ENCODE data around the gene PDIK1L. TPM values are rescaled to one million over a fixed set of nuclear protein-coding genes. Genes with fewer than 3 reads are reported as not detected.
"Not testable (repeated sequence)": the region's sequence is repeated elsewhere in the genome, so short reads cannot be mapped to it uniquely, and the experiment has no call there.

Gene PDIK1L
- total and polyA plus RNA-seq, 4 experiments from 2014 or later = 5.5 to 25.0 (median 14.4) TPM

DNA sequence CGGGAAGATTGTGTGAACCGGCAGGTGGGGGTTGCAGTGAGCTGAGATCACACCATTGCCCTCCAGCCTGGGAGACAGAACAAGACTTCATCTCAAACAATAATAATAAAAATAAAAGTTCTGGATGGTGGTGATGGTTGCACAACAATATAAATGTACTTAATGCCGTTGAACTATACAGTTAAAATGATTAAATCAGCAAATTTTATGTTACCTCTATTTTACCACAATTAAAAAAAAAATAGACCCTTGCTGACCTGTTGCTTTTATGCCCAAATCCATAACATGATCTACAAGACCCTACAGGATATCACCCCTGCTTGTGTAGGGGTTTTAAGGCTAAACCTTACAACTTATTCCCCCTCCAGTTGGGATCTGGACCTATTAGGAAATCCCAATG, 11.8 kb upstream of the PDIK1L start:
- H3K9me3 ChIP-seq (ENCODE audit: control insufficient read depth in 1 of 2, low read length in 2 of 2) = no peaks in the 10 kb centered on the region
- no peaks in the 10 kb centered on the region for H3K4me1 ChIP-seq (ENCODE audit: insufficient read depth, low read length)
- no peaks in the 10 kb centered on the region for H3K9me3 Mint-ChIP-seq
- H3K27ac ChIP-seq (ENCODE audit: low read depth, low read length) = no peak overlapping the region
- intact Hi-C loops (cut with micrococcal nuclease) = no loop called here
- POLR2A ChIA-PET (ENCODE audit: partially characterized antibody) = interaction anchor here (1.0 kb wide), 1 partner anchor 45 kb away, joined by 3 read pairs; no protein-coding TSS in a partner anchor
- H3K27ac Mint-ChIP-seq = no peak overlapping the region
- CTCF ChIA-PET (ENCODE audit: partially characterized antibody) = interaction anchor here (0.9 to 14.8 kb wide), 3 partner anchors 16 to 43 kb away, joined by 3 to 296 read pairs (median 3); no protein-coding TSS in a partner anchor
- peaks cover 0 to 2% of the 10 kb centered on the region in 2 donors for H3K27me3 Mint-ChIP-seq
- no peak overlapping the region for H3K4me3 ChIP-seq (ENCODE audit: low read length in 2 of 2)
- H3K4me1 Mint-ChIP-seq = peaks cover 0 to 1% (median under 1%) of the 10 kb centered on the region in 4 donors
- no peak for DNase-seq
- H3K4me3 Mint-ChIP-seq = no peak overlapping the region
- H3K36me3 Mint-ChIP-seq = no peaks in the 10 kb centered on the region
- no peaks in the 10 kb centered on the region for H3K27me3 ChIP-seq (ENCODE audit: insufficient read depth, low read length)
- H3K36me3 ChIP-seq (ENCODE audit: insufficient read depth, low read length) = no peaks in the 10 kb centered on the region

DNA sequence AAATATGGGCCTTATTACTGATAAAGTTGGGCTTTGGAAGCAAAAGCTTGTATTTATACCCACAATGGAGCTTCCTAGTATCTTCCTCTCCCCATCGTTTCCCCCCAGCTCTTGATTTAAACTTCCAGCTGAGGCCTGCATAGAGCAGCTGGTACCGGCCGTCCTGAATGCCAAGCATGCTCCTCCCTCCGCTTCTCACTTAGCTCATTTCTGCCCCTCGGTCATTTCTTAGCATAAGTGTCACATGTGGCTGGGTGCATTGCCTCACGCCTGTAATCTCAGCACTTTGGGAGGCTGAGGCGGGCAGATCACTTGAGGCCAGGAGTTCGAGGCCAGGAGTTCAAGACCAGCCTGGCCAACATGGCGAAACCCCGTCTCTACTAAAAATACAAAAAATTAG, 11.4 kb upstream of the PDIK1L start:
- DNase-seq; H3K9me3 Mint-ChIP-seq; H3K27me3 ChIP-seq (ENCODE audit: insufficient read depth, low read length); H3K36me3 ChIP-seq (ENCODE audit: insufficient read depth, low read length); H3K4me1 ChIP-seq (ENCODE audit: insufficient read depth, low read length); H3K27ac ChIP-seq (ENCODE audit: low read depth, low read length); H3K27ac Mint-ChIP-seq; intact Hi-C loops (cut with micrococcal nuclease); H3K9me3 ChIP-seq (ENCODE audit: control insufficient read depth in 1 of 2, low read length in 2 of 2); H3K4me3 Mint-ChIP-seq; H3K27me3 Mint-ChIP-seq; H3K4me1 Mint-ChIP-seq; H3K36me3 Mint-ChIP-seq; H3K4me3 ChIP-seq (ENCODE audit: low read length in 2 of 2): not testable (repeated sequence)
- POLR2A ChIA-PET (ENCODE audit: partially characterized antibody) = interaction anchor here (1.0 kb wide), 2 partner anchors 12 to 45 kb away, joined by 3 read pairs; partner anchors contain the start of gene PDIK1L
- CTCF ChIA-PET (ENCODE audit: partially characterized antibody) = interaction anchor here (1.4 to 14.8 kb wide), 3 partner anchors 16 to 317 kb away, joined by 3 to 296 read pairs (median 8); no protein-coding TSS in a partner anchor

DNA sequence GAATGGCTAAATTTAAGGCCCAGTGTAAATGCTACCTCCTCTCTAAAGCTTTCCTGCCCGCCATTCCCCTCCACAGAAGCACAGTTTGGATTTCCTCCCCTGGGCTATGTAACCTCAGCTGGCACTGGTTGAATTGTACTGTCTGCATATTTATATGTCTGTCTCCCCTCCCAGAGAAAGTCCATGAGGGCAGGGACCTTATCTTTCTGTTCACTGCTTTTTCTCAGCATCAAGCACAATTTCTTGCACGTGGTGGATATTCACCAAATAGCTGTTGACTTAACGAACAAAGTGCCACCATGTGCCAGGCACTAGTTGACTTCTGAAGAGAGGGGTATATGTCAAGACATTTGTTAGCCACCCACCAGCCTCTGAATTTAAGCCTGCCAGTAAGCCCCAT, 9.5 kb upstream of the PDIK1L start:
- Histone ChIP-seq H3K4me3 (ENCODE audit: low read length in 2 of 2) (no peak overlapping the region), H3K9me3 (ENCODE audit: control insufficient read depth in 1 of 2, low read length in 2 of 2) (no peaks in the 10 kb centered on the region), H3K27me3 (ENCODE audit: insufficient read depth, low read length) (no peaks in the 10 kb centered on the region), H3K27ac (ENCODE audit: low read depth, low read length) (no peak overlapping the region), H3K36me3 (ENCODE audit: insufficient read depth, low read length) (no peaks in the 10 kb centered on the region), H3K4me1 (ENCODE audit: insufficient read depth, low read length) (no peaks in the 10 kb centered on the region)
- Mint-ChIP-seq H3K9me3 (no peaks in the 10 kb centered on the region), H3K4me1 (peaks cover 3 to 5% (median 4%) of the 10 kb centered on the region in 4 donors), H3K27me3 (peaks cover 1 to 2% of the 10 kb centered on the region in 2 donors), H3K36me3 (no peaks in the 10 kb centered on the region), H3K4me3 (no peak overlapping the region), H3K27ac (peak overlapping the region in 1 of 7 donors; percentile 17)
- no peak for DNase-seq
- intact Hi-C loops (cut with micrococcal nuclease) = no loop called here
- CTCF ChIA-PET (ENCODE audit: partially characterized antibody) = interaction anchor here (1.2 to 14.8 kb wide), 9 partner anchors 11 to 315 kb away, joined by 3 to 296 read pairs (median 5); partner anchors contain the start of gene CEP85
- POLR2A ChIA-PET (ENCODE audit: partially characterized antibody) = interaction anchor here (1.3 to 1.8 kb wide), 2 partner anchors 24 to 43 kb away, joined by 4 to 6 read pairs; no protein-coding TSS in a partner anchor

DNA sequence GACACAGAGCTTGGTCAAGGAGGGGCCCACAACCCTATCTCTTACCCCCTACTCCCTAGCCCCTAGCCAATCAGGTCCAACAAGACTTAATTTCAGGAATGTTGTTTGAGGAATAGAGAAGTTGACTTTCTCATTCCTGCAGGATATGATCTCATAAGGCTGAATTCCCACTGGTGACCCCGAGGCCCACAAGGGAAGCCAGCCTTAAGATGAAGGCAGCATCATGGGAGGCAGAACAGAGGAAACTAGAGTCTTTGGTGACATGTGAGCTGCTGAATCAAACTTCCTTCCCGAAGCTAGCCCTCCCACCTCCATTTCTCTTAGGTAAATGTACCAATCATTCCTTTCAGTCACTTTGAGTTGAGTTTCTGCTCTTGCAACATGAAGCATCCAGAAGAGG, 9.1 kb upstream of the PDIK1L start:
- peak overlapping the region in 1 of 7 donors; percentile 17 for H3K27ac Mint-ChIP-seq
- H3K4me1 ChIP-seq (ENCODE audit: insufficient read depth, low read length) = no peaks in the 10 kb centered on the region
- H3K4me3 ChIP-seq (ENCODE audit: low read length in 2 of 2) = no peak overlapping the region
- H3K27me3 ChIP-seq (ENCODE audit: insufficient read depth, low read length) = no peaks in the 10 kb centered on the region
- no peaks in the 10 kb centered on the region for H3K36me3 ChIP-seq (ENCODE audit: insufficient read depth, low read length)
- H3K27me3 Mint-ChIP-seq = peaks cover 1 to 2% of the 10 kb centered on the region in 2 donors
- no peaks in the 10 kb centered on the region for H3K36me3 Mint-ChIP-seq
- H3K4me1 Mint-ChIP-seq = peaks cover 3 to 5% (median 4%) of the 10 kb centered on the region in 4 donors
- POLR2A ChIA-PET (ENCODE audit: partially characterized antibody) = interaction anchor here (1.3 to 1.8 kb wide), 2 partner anchors 24 to 43 kb away, joined by 4 to 6 read pairs; no protein-coding TSS in a partner anchor
- CTCF ChIA-PET (ENCODE audit: partially characterized antibody) = interaction anchor here (0.8 to 14.8 kb wide), 12 partner anchors 11 to 315 kb away, joined by 3 to 296 read pairs (median 5); partner anchors contain the start of gene CEP85
- H3K4me3 Mint-ChIP-seq = no peak overlapping the region
- intact Hi-C loops (cut with micrococcal nuclease) = no loop called here
- H3K9me3 ChIP-seq (ENCODE audit: control insufficient read depth in 1 of 2, low read length in 2 of 2) = no peaks in the 10 kb centered on the region
- H3K9me3 Mint-ChIP-seq = no peaks in the 10 kb centered on the region
- H3K27ac ChIP-seq (ENCODE audit: low read depth, low read length) = no peak overlapping the region
- DNase-seq = no peak

DNA sequence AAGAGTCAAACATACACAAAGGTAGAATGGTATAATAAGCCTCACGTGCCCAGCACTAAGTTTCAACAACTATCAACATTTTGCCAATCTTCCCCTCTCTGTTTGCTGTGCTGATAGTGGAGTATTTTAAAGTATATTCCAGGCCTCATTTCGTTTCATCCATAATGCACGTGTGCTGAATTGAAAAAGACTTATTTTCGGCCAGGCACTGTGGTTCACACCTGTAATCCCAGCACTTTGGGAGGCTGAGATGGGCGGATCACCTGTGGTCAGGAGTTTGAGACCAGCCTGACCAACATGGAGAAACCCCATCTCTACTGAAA, 6.4 kb upstream of the PDIK1L start:
- Mint-ChIP-seq H3K4me1 (peaks cover 7 to 13% (median 11%) of the 10 kb centered on the region in 4 donors), H3K27ac (peak overlapping the region in 2 of 7 donors; percentile 20 to 25), H3K4me3 (peak overlapping the region in 1 of 8 donors; percentile 4)
- not testable (repeated sequence) for DNase-seq; H3K36me3 Mint-ChIP-seq; H3K27me3 Mint-ChIP-seq; H3K36me3 ChIP-seq (ENCODE audit: insufficient read depth, low read length); H3K9me3 ChIP-seq (ENCODE audit: control insufficient read depth in 1 of 2, low read length in 2 of 2); H3K27me3 ChIP-seq (ENCODE audit: insufficient read depth, low read length); H3K9me3 Mint-ChIP-seq; H3K4me1 ChIP-seq (ENCODE audit: insufficient read depth, low read length); H3K4me3 ChIP-seq (ENCODE audit: low read length in 2 of 2); H3K27ac ChIP-seq (ENCODE audit: low read depth, low read length)
- ChIA-PET CTCF (ENCODE audit: partially characterized antibody) (interaction anchor here (0.7 to 14.8 kb wide), 2 partner anchors 37 to 128 kb away, joined by 5 to 296 read pairs; partner anchors contain the start of gene CEP85), POLR2A (ENCODE audit: partially characterized antibody) (interaction anchor here (0.7 to 1.5 kb wide), 4 partner anchors 22 to 40 kb away, joined by 3 to 22 read pairs (median 6); no protein-coding TSS in a partner anchor)
- intact Hi-C loops (cut with micrococcal nuclease) = loop anchor here (1.0 to 2.0 kb wide), 5 partner anchors 40 to 312 kb away; no protein-coding TSS in a partner anchor

DNA sequence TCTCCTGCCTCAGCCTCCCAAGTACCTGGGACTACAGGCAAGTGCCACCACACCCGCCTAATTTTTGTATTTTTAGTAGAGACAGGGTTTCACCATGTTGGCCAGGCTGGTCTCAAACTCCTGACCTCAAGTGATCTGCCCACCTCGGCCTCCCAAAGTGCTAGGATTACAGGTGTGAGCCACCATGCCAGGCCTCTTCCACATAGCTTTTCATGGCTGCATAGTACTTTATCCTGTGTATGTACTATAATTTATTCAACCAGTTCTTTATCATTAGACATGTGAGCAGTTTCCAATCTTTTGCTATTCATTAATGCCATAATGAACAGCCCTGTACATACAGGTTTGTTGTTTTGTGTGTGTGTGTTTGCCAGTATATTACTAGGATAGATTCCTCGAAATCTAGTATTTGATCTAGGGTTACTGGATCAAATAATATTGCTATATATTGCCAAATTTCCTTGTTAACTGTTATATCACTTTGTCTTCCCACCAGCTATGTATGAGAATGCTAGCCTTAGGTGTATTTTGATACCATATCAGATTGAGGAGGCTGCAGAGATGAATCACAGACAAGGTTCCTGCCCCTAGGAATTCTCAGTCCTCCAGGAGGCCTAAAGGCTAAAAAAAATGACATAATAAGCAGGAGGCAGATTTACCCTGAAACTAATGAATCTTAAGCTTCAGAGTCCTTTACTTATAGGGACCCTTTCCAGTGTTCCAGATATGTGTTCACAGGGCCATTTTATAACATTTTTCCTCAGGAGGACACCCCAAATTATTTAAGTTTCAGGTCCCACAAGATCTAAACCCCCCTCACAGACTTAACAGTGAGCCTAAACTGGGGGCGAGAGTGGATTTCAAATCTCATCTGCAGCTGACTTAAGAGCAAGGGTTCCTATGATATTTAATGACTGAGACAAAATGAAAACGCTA, 2.1 kb upstream of the PDIK1L start:
- Mint-ChIP-seq H3K27ac (peak overlapping the region in 4 of 7 donors; percentile 17 to 92 (median 68)), H3K9me3 (no peaks in the 10 kb centered on the region), H3K4me3 (peak overlapping the region; percentile 83 to 96 (median 92)), H3K27me3 (peaks cover 0 to 1% of the 10 kb centered on the region in 2 donors), H3K4me1 (peaks cover 19 to 44% (median 32%) of the 10 kb centered on the region in 4 donors), H3K36me3 (peaks cover 5 to 17% of the 10 kb centered on the region in 2 donors)
- Histone ChIP-seq H3K9me3 (ENCODE audit: control insufficient read depth in 1 of 2, low read length in 2 of 2) (no peaks in the 10 kb centered on the region), H3K4me3 (ENCODE audit: low read length in 2 of 2) (no peak overlapping the region), H3K4me1 (ENCODE audit: insufficient read depth, low read length) (peaks cover 34% of the 10 kb centered on the region), H3K27ac (ENCODE audit: low read depth, low read length) (no peak overlapping the region), H3K36me3 (ENCODE audit: insufficient read depth, low read length) (peaks cover 4% of the 10 kb centered on the region), H3K27me3 (ENCODE audit: insufficient read depth, low read length) (no peaks in the 10 kb centered on the region)
- POLR2A ChIA-PET (ENCODE audit: partially characterized antibody) = interaction anchor here (1.5 to 6.9 kb wide), 3 partner anchors 16 to 179 kb away, joined by 3 to 189 read pairs (median 8); no protein-coding TSS in a partner anchor
- CTCF ChIA-PET (ENCODE audit: partially characterized antibody) = interaction anchor here (0.7 to 14.8 kb wide), 3 partner anchors 13 to 53 kb away, joined by 3 to 296 read pairs (median 3); no protein-coding TSS in a partner anchor
- no peak for DNase-seq
- intact Hi-C loops (cut with micrococcal nuclease) = no loop called here
